ENCODE measurements around the gene ADAMTS6.

Gene ADAMTS6

GRCh38 chr5:65446682-65447081 is 35.0 kb downstream of the ADAMTS6 start:
- no peak for TF ChIP-seq CTCF (conservative IDR thresholded peaks at IDR 0.05; ENCODE audit: low read depth, low read length)
- DNase-seq (ENCODE audit: low read depth): peak; percentile 6

GRCh38 chr5:65441800-65442199 is 39.9 kb downstream of the ADAMTS6 start:
- no peak for DNase-seq (ENCODE audit: low read depth)
- TF ChIP-seq CTCF (conservative IDR thresholded peaks at IDR 0.05; ENCODE audit: low read depth, low read length): no peak
- no peak overlapping the region for H3K4me3 ChIP-seq (ENCODE audit: low read depth, low read length)

More at GRCh38 chr5:65446682-65447081, 35.0 kb downstream of the ADAMTS6 start:
- no peak overlapping the region for H3K4me3 ChIP-seq (ENCODE audit: low read depth, low read length)

GRCh38 chr5:65440456-65440855 is 41.3 kb downstream of the ADAMTS6 start:
- H3K4me3 ChIP-seq (ENCODE audit: low read depth, low read length): no peak overlapping the region
- TF ChIP-seq CTCF (conservative IDR thresholded peaks at IDR 0.05; ENCODE audit: low read depth, low read length): no peak
- DNase-seq (ENCODE audit: low read depth): no peak

- no peak for DNase-seq (ENCODE audit: low read depth)
- no peak overlapping the region for H3K4me3 ChIP-seq (ENCODE audit: low read depth, low read length)
- no peak for TF ChIP-seq CTCF (conservative IDR thresholded peaks at IDR 0.05; ENCODE audit: low read depth, low read length)
These were observed 47.6 kb downstream of the ADAMTS6 start for GRCh38 chr5:65434122-65434521.

GRCh38 chr5:65426656-65427055 is 55.1 kb downstream of the ADAMTS6 start:
- H3K4me3 ChIP-seq (ENCODE audit: low read depth, low read length): no peak overlapping the region

GRCh38 chr5:65423623-65424022 is 58.1 kb downstream of the ADAMTS6 start:
- no peak overlapping the region for H3K4me3 ChIP-seq (ENCODE audit: low read depth, low read length)
- no peak for DNase-seq (ENCODE audit: low read depth)
- TF ChIP-seq CTCF (conservative IDR thresholded peaks at IDR 0.05; ENCODE audit: low read depth, low read length): no peak

More at GRCh38 chr5:65426656-65427055, 55.1 kb downstream of the ADAMTS6 start:
- no peak for DNase-seq (ENCODE audit: low read depth)
- TF ChIP-seq CTCF (conservative IDR thresholded peaks at IDR 0.05; ENCODE audit: low read depth, low read length): no peak

- DNase-seq (ENCODE audit: low read depth): peak; percentile 41
- TF ChIP-seq CTCF (conservative IDR thresholded peaks at IDR 0.05; ENCODE audit: low read depth, low read length): no peak
These were observed 63.1 kb downstream of the ADAMTS6 start for GRCh38 chr5:65418661-65419060.

More at GRCh38 chr5:65418661-65419060, 63.1 kb downstream of the ADAMTS6 start:
- H3K4me3 ChIP-seq (ENCODE audit: low read depth, low read length): no peak overlapping the region

Data from choroid plexus epithelial cell (primary cell).